GM12892 (cell line): ENCODE measurements around the gene PRORP.

Experiments
- POLR2A ChIP-seq: IDR thresholded peaks from 2 replicates; pipeline ENCODE4 v1.6.1; 2011; ENCODE audit warnings: low read depth, low read length, control low read depth
- POLR2AphosphoS5 ChIP-seq: IDR thresholded peaks from 2 replicates; pipeline ENCODE4 v1.6.1; 2011; ENCODE audit warnings: low read depth, low read length, control low read depth

GRCh38 chr14:35133542-35134328, 11.4 kb downstream of the PRORP start:
- TF ChIP-seq POLR2A (no peak), POLR2AphosphoS5 (no peak)
